Endothelial cell of umbilical vein (primary cell): ENCODE results near the gene TMEM176A. TPM values are rescaled to one million over a fixed set of nuclear protein-coding genes. Genes with fewer than 3 reads are reported as not detected.

ENCODE experiments used
- BruUV-seq: library from RNA; stranded (reverse); fragments of 400-500 nt; replicated peaks from 2 replicates; lab custom pipeline; 2021; lab: Mats Ljungman, UMichigan
- CTCF ChIA-PET: fragments of 300-600, 350-600 bp; sonication (Branson Sonifier 250); formaldehyde crosslinking; loops from one replicate; lab custom pipeline; 2021; ENCODE audit warnings: antibody characterized with exemption, inconsistent platforms; lab: Charles Lee
- POLR2A ChIA-PET: fragments of 300-600, 350-600 bp; sonication (Branson Sonifier 250); formaldehyde crosslinking; loops from one replicate; lab custom pipeline; 2021; ENCODE audit warnings: antibody characterized with exemption, inconsistent platforms; lab: Charles Lee
- DNase-seq: peaks from one replicate; pipeline ENCODE4 v3.0.0-alpha.2; 2011; ENCODE audit warnings: low read depth, low spot score
- FAIRE-seq: peaks from 2 replicates; lab custom pipeline; 2011; peaks lifted over from hg19 to GRCh38; lab: Jason Lieb, UNC
- H2AFZ ChIP-seq: 2 replicates; pipeline ENCODE4 v1.6.0; 2012; ENCODE audit warnings: low read depth, low read length, control low read depth, inconsistent platforms
- H3K27ac ChIP-seq: 2 replicates; pipeline ENCODE4 v1.5.1; 2011; ENCODE audit warnings: low read depth, mild to moderate bottlenecking, control low read depth, low read length, moderate library complexity; ENCODE audit not compliant: insufficient read depth
- H3K27me3 ChIP-seq, 2 experiments: 2 replicates each; pipeline versions ENCODE4 v1.6.0 to v1.6.1; 2011; ENCODE audit warnings: low read length in 2 of 2, mixed read lengths in 1 of 2; ENCODE audit not compliant: control insufficient read depth in 2 of 2, insufficient read depth in 2 of 2
- H3K36me3 ChIP-seq, 2 experiments: 2 replicates in 1 of 2; 3 replicates in 1 of 2; pipeline ENCODE4 v1.5.1; 2011; ENCODE audit warnings: low read length in 2 of 2, mild to moderate bottlenecking in 1 of 2, moderate library complexity in 1 of 2; ENCODE audit not compliant: control insufficient read depth in 2 of 2, insufficient read depth in 2 of 2; ENCODE audit errors: extremely low read depth in 1 of 2
- H3K4me1 ChIP-seq: 3 replicates; pipeline ENCODE4 v1.5.1; 2011; ENCODE audit warnings: mild to moderate bottlenecking, low read length; ENCODE audit not compliant: control insufficient read depth, insufficient read depth; ENCODE audit errors: extremely low read depth
- H3K4me2 ChIP-seq: 2 replicates; pipeline ENCODE4 v1.6.1; 2011; ENCODE audit warnings: low read length, control low read depth, mixed read lengths; ENCODE audit not compliant: insufficient read depth
- H3K4me3 ChIP-seq, 3 experiments: fragments of 200-600 bp in 1 of 3; sonication (generic), shearing (Covaris generic) in 1 of 3; replicated peaks in 1 of 3; 2 replicates each; pipeline ENCODE4 v1.5.1; 2011 to 2016; ENCODE audit warnings: control low read depth in 3 of 3, low read length in 3 of 3, mild to moderate bottlenecking in 2 of 3, inconsistent platforms in 1 of 3, low read depth in 1 of 3, moderate library complexity in 1 of 3; ENCODE audit not compliant: insufficient read depth in 1 of 3
- H3K79me2 ChIP-seq: 2 replicates; pipeline ENCODE4 v1.6.0; 2012; ENCODE audit warnings: low read length, inconsistent platforms; ENCODE audit not compliant: control insufficient read depth, insufficient read depth
- H3K9ac ChIP-seq: replicated peaks from 2 replicates; pipeline ENCODE3; 2011; ENCODE audit warnings: low read length, control low read depth; ENCODE audit not compliant: insufficient read depth; ENCODE audit errors: extremely low read depth
- H3K9me1 ChIP-seq: replicated peaks from 3 replicates; pipeline ENCODE4 v1.6.0; 2011; ENCODE audit warnings: mild to moderate bottlenecking, low read length; ENCODE audit not compliant: control insufficient read depth, insufficient read depth; ENCODE audit errors: extremely low read depth
- H3K9me3 ChIP-seq: replicated peaks from 2 replicates; pipeline ENCODE4 v1.5.1; 2012; ENCODE audit warnings: low read length, inconsistent platforms; ENCODE audit not compliant: control insufficient read depth, insufficient read depth
- H4K20me1 ChIP-seq: replicated peaks from 2 replicates; pipeline ENCODE3; 2011; ENCODE audit warnings: mild to moderate bottlenecking, low read length; ENCODE audit not compliant: control insufficient read depth, insufficient read depth; ENCODE audit errors: extremely low read depth
- CTCF ChIP-seq, 2 donors: IDR thresholded peaks; 1 replicate in 1 of 2; 2 replicates in 1 of 2; pipeline ENCODE4 v1.5.1; 2011; ENCODE audit warnings: low read length in 2 of 2, mild to moderate bottlenecking in 2 of 2, moderate library complexity in 2 of 2, control low read depth in 1 of 2, inconsistent platforms in 1 of 2, low read depth in 1 of 2; ENCODE audit not compliant: insufficient read depth in 1 of 2; ENCODE audit errors: extremely low read depth in 1 of 2
- GATA2 ChIP-seq: IDR thresholded peaks from 2 replicates; pipeline ENCODE4 v1.7.0; 2011; ENCODE audit warnings: low read depth, mild to moderate bottlenecking, moderate library complexity, mixed read lengths, low read length; ENCODE audit not compliant: insufficient read length, insufficient read depth
- MYC ChIP-seq: IDR thresholded peaks from one replicate; pipeline ENCODE4 v1.6.1; 2011; ENCODE audit warnings: mild to moderate bottlenecking, low read depth, low read length
- POLR2A ChIP-seq: IDR thresholded peaks from 2 replicates; pipeline ENCODE4 v1.6.1; 2012; ENCODE audit warnings: low read depth, mild to moderate bottlenecking, control low read depth, low read length
- POLR2AphosphoS5 ChIP-seq: IDR thresholded peaks from 2 replicates; pipeline ENCODE4 v1.6.1; 2012; ENCODE audit warnings: low read depth, mild to moderate bottlenecking, control low read depth, low read length, moderate library complexity; ENCODE audit not compliant: insufficient read depth
- dilution Hi-C: fragments of 300-500 bp; cut with MboI; formaldehyde crosslinking; loops from one replicate; pipeline ENCODE4 v1.15.0; 2019; ENCODE audit warnings: low sequenced_read_pairs; ENCODE audit not compliant: extremely low pct_ligation_motif_present
- intact Hi-C: fragments of 100-400 bp; cut with micrococcal nuclease; formaldehyde crosslinking; loops from one replicate; pipeline ENCODE4 v1.10.0; 2022
- polyA plus RNA-seq, 4 experiments: library from polyadenylated mRNA; depleted of rRNA in 3 of 4; stranded (reverse) in 3 of 4; unstranded in 1 of 4; fragments of >200 nt; gene quantifications; 2 replicates each; pipeline versions ENCODE4 v1.2.1 to v1.2.3, GENCODE V29; 2011 to 2012; ENCODE audit warnings: missing spikeins in 1 of 4
- total RNA-seq: library from RNA; stranded (reverse); gene quantifications from 2 replicates; pipeline ENCODE4 v1.2.3, GENCODE V29; 2021

Gene TMEM176A
- total and polyA plus RNA-seq, 2 donors (not counting 3 experiments of a cell fraction or from before 2014, with no cell fraction given) = not detected

DNA sequence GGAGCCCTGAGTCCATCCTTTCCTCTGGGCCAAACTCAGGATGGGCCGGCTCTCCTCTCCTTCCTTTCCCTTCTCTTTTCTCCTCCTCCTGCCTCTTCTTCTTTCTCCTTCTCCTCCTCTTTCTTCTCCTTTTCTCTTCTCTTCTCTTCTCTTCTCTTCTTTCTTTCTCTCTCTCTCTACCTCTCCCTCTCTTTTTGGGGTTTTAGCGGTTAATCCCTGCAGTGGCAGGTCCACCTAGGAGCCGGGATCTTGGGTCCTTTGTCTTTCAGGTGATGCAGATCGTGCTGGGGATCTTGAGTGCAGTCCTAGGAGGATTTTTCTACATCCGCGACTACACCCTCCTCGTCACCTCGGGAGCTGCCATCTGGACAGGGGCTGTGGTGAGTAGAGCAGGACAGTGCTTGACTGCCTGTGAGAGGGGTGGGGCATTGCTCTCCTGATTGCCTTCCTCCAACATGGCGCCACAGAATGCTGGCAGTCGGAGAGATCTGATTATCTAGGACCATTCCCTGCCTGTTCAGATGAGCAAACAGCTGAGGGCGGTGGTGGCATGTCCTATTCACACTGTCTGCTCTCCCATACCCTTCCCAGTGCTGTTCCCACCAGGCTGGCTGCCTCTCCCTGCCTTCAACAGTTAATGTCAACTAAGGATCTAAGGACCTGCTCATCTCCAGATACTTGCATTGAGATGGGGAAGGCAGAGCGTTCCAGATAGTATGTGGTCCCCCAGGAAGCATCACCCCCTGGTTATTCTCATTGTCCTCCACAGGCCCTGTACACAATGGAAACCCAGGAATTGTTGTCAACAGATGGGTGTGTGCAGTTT is 1.6 kb downstream of the TMEM176A start:
- Histone ChIP-seq H3K9me1 (no peaks in the 10 kb centered on the region), H3K4me1 (no peaks in the 10 kb centered on the region), H3K36me3 (no peaks in the 10 kb centered on the region), H3K4me3 (no peak overlapping the region), H3K27me3 (peaks cover 44 to 53% of the 10 kb centered on the region in 2 experiments), H3K4me2 (no peak overlapping the region), H3K9me3 (no peaks in the 10 kb centered on the region), H3K79me2 (no peaks in the 10 kb centered on the region), H3K27ac (no peak overlapping the region), H4K20me1 (no peaks in the 10 kb centered on the region), H2AFZ (no peak overlapping the region), H3K9ac (no peak overlapping the region)
- FAIRE-seq (no peak), DNase-seq (no peak)
- BruUV-seq = no TSS peak
- intact Hi-C loops = no loop called here
- ChIA-PET CTCF (no interaction called here), POLR2A (no interaction called here)
- dilution Hi-C loops = no loop called here
- TF ChIP-seq CTCF (IDR thresholded peaks at IDR 0.05; ENCODE audit: extremely low read depth in 1 of 2, insufficient read depth in 1 of 2, low read depth in 1 of 2, low read length in 2 of 2) (no peak), GATA2 (no peak), POLR2A (no peak), POLR2AphosphoS5 (no peak), MYC (no peak)
